SH-SY5Y (cell line): ENCODE data around the gene NFKB1.

Source experiments
- GATA2 ChIP-seq: IDR thresholded peaks from 2 replicates; pipeline ENCODE4 v1.6.1; 2011; ENCODE audit warnings: mild to moderate bottlenecking, low read depth, low read length
- GATA3 ChIP-seq: IDR thresholded peaks from 2 replicates; pipeline ENCODE4 v1.6.1; 2011; ENCODE audit warnings: low read depth, mild to moderate bottlenecking, low read length, moderate library complexity

- TF ChIP-seq GATA2 (no peak), GATA3 (no peak)
Observed at GRCh38 chr4:102527695-102528283, 26.6 kb downstream of the NFKB1 start.
